8988T (cell line): ENCODE measurements around the gene PCARE.

Experiments used
- DNase-seq: peaks from one replicate; pipeline ENCODE4 v3.0.0; 2011

The PCARE gene

GRCh38 chr2:29033172-29033571 lies 41.2 kb downstream of the PCARE start:
- peak; percentile 64 for DNase-seq

GRCh38 chr2:29032189-29032588 lies 42.1 kb downstream of the PCARE start:
- DNase-seq: no peak

GRCh38 chr2:29031046-29031445 lies 43.3 kb downstream of the PCARE start:
- no peak for DNase-seq

- DNase-seq: no peak
Measured at GRCh38 chr2:29025711-29026110, 48.6 kb downstream of the PCARE start.

- no peak for DNase-seq
Measured at GRCh38 chr2:29024882-29025430, 49.4 kb downstream of the PCARE start.

- DNase-seq: no peak
Measured at GRCh38 chr2:29023188-29023587, 51.1 kb downstream of the PCARE start.

- DNase-seq: no peak
Measured at GRCh38 chr2:29022679-29023078, 51.6 kb downstream of the PCARE start.

- DNase-seq: no peak
Measured at GRCh38 chr2:29021886-29022285, 52.4 kb downstream of the PCARE start.

GRCh38 chr2:29017716-29018435 lies 56.4 kb downstream of the PCARE start:
- no peak for DNase-seq

- DNase-seq: no peak
Measured at GRCh38 chr2:29016504-29016903, 57.8 kb downstream of the PCARE start.

- no peak for DNase-seq
Measured at GRCh38 chr2:29015701-29016470, 58.4 kb downstream of the PCARE start.

- no peak for DNase-seq
Measured at GRCh38 chr2:29014811-29015421, 59.4 kb downstream of the PCARE start.

GRCh38 chr2:29014331-29014730 lies 60.0 kb downstream of the PCARE start:
- DNase-seq: no peak

GRCh38 chr2:29013057-29013780 lies 61.1 kb downstream of the PCARE start:
- no peak for DNase-seq

GRCh38 chr2:29012211-29012681 lies 62.1 kb downstream of the PCARE start:
- no peak for DNase-seq
